ENCODE results near the gene SCARF1.

Gene SCARF1

DNA sequence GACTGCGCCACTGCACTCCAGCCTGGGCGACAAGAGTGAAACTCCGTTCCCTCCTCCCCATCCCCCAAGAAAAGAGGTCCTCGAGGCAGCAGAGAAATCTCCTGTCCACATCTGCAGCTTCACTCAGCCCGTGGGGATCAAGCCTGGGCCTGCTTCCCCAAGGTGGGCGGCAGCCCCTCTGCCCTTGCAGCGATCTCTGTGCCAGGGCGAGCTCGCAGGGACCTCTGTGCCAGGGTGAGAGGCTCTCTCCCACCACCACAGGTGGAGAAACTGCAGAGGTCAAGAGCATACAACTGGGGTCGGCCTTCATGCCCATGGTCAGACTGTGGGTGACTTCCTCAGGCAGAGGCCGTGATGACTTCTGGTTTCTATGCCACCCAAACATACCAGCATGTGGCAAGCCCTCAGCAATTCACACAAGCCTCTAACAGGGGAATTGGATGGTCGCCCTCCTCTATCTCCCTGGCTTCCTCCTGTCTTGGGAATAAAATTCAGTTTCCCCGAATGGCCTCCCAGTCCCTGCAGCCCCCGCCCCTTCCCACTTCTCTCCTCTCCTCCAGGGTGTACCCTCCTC lies 22.4 kb downstream of the SCARF1 start:
- no peaks in the 10 kb centered on the region for H3K4me1 ChIP-seq (ENCODE audit: control insufficient read depth, low read depth, low read length)
- no peak overlapping the region for H2BK120ac ChIP-seq (ENCODE audit: low read depth, low read length)
- no peak overlapping the region for H2AK5ac ChIP-seq (ENCODE audit: low read length)
- no peak overlapping the region for H3K4ac ChIP-seq (ENCODE audit: low read depth, low read length)
- H3K4me2 ChIP-seq (ENCODE audit: low read length), result no peak overlapping the region
- H4K8ac ChIP-seq (ENCODE audit: low read depth, low read length), result no peak overlapping the region
- H3K79me1 ChIP-seq (ENCODE audit: low read length), result no peaks in the 10 kb centered on the region
- no peak overlapping the region for H3K27ac ChIP-seq (ENCODE audit: low read depth, low read length)
- H3K9ac ChIP-seq (ENCODE audit: low read length), result no peak overlapping the region
- H3K36me3 ChIP-seq (ENCODE audit: control insufficient read depth, insufficient read depth, low read length), result no peaks in the 10 kb centered on the region
- no peak overlapping the region for H2BK5ac ChIP-seq (ENCODE audit: low read length)
- H3K27me3 ChIP-seq (ENCODE audit: insufficient read depth, low read length, poor library complexity), result no peaks in the 10 kb centered on the region
- H3K4me3 ChIP-seq (ENCODE audit: low read length), result no peak overlapping the region
- no CpG with 5 or more reads among the region's 14 CpGs for WGBS (ENCODE audit: extremely low coverage, insufficient coverage, low lambda C conversion rate)
- H4K5ac ChIP-seq (ENCODE audit: low read length), result no peak overlapping the region
- H3K18ac ChIP-seq (ENCODE audit: low read length), result no peak overlapping the region
- H2BK15ac ChIP-seq (replicated peaks; ENCODE audit: low read depth), result no peak overlapping the region
- no peak for DNase-seq
- no peaks in the 10 kb centered on the region for H3K79me2 ChIP-seq (ENCODE audit: control insufficient read depth, insufficient read depth, low read length)
- no peak overlapping the region for H3K56ac ChIP-seq (ENCODE audit: low read length)
- no peak overlapping the region for H3K23ac ChIP-seq (ENCODE audit: low read length)

- Histone ChIP-seq H3K4me3 (ENCODE audit: low read length) (no peak overlapping the region), H3K56ac (ENCODE audit: low read length) (no peak overlapping the region), H2BK120ac (ENCODE audit: low read depth, low read length) (no peak overlapping the region), H3K79me1 (ENCODE audit: low read length) (no peaks in the 10 kb centered on the region), H3K23ac (ENCODE audit: low read length) (no peak overlapping the region), H2BK15ac (replicated peaks; ENCODE audit: low read depth) (no peak overlapping the region), H3K79me2 (ENCODE audit: control insufficient read depth, insufficient read depth, low read length) (no peaks in the 10 kb centered on the region), H3K27me3 (ENCODE audit: insufficient read depth, low read length, poor library complexity) (no peaks in the 10 kb centered on the region), H3K4ac (ENCODE audit: low read depth, low read length) (no peak overlapping the region), H3K27ac (ENCODE audit: low read depth, low read length) (no peak overlapping the region), H3K4me1 (ENCODE audit: control insufficient read depth, low read depth, low read length) (no peaks in the 10 kb centered on the region), H3K9ac (ENCODE audit: low read length) (no peak overlapping the region), H2BK5ac (ENCODE audit: low read length) (no peak overlapping the region), H4K5ac (ENCODE audit: low read length) (no peak overlapping the region), H3K4me2 (ENCODE audit: low read length) (no peak overlapping the region), H4K8ac (ENCODE audit: low read depth, low read length) (no peak overlapping the region), H3K36me3 (ENCODE audit: control insufficient read depth, insufficient read depth, low read length) (no peaks in the 10 kb centered on the region), H3K18ac (ENCODE audit: low read length) (no peak overlapping the region), H2AK5ac (ENCODE audit: low read length) (no peak overlapping the region)
- no peak for DNase-seq
- no CpG with 5 or more reads among the region's 22 CpGs for WGBS (ENCODE audit: extremely low coverage, insufficient coverage, low lambda C conversion rate)
These were observed 24.1 kb downstream of the SCARF1 start for GRCh38 chr17:1621273-1621954.

GRCh38 chr17:1620486-1620885 lies 25.0 kb downstream of the SCARF1 start:
- Histone ChIP-seq H2BK120ac (ENCODE audit: low read depth, low read length) (no peak overlapping the region), H3K79me2 (ENCODE audit: control insufficient read depth, insufficient read depth, low read length) (no peaks in the 10 kb centered on the region), H2BK5ac (ENCODE audit: low read length) (no peak overlapping the region), H4K5ac (ENCODE audit: low read length) (no peak overlapping the region), H3K4ac (ENCODE audit: low read depth, low read length) (no peak overlapping the region), H2AK5ac (ENCODE audit: low read length) (no peak overlapping the region), H3K4me3 (ENCODE audit: low read length) (no peak overlapping the region), H3K27me3 (ENCODE audit: insufficient read depth, low read length, poor library complexity) (no peaks in the 10 kb centered on the region), H2BK15ac (replicated peaks; ENCODE audit: low read depth) (no peak overlapping the region), H3K79me1 (ENCODE audit: low read length) (no peaks in the 10 kb centered on the region), H3K23ac (ENCODE audit: low read length) (no peak overlapping the region), H4K8ac (ENCODE audit: low read depth, low read length) (no peak overlapping the region), H3K27ac (ENCODE audit: low read depth, low read length) (no peak overlapping the region), H3K56ac (ENCODE audit: low read length) (no peak overlapping the region), H3K4me1 (ENCODE audit: control insufficient read depth, low read depth, low read length) (no peaks in the 10 kb centered on the region), H3K9ac (ENCODE audit: low read length) (no peak overlapping the region), H3K4me2 (ENCODE audit: low read length) (no peak overlapping the region), H3K36me3 (ENCODE audit: control insufficient read depth, insufficient read depth, low read length) (no peaks in the 10 kb centered on the region), H3K18ac (ENCODE audit: low read length) (no peak overlapping the region)
- no CpG with 5 or more reads among the region's 13 CpGs for WGBS (ENCODE audit: extremely low coverage, insufficient coverage, low lambda C conversion rate)
- DNase-seq, result no peak

DNA sequence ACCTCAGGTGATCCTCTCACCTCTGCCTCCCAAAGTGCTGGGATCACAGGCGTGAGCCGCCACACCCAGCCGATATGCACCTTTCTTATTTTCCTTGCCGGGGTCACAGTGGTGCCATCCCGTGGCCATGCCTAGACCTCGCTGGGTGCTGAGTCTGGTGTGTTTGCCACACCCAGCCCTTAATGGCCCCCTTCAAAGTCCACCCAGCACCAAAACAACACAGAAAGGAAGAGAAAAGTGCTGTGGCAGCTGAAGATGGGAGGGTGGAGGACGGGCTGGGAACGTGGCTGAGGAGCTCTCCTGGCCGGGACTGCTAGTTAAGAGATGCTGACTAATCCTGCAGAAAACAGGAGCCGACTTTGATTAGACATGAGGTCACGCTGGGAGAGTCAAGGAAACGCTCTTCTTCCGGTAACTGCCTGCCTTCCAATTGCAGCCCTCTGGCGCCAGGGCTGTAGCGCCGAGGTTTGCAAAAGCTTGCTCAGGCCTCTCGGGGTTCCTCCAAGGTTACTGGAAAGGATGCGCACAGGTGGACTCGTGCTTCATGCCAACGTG lies 27.8 kb downstream of the SCARF1 start:
- Histone ChIP-seq H4K5ac (ENCODE audit: low read length) (no peak overlapping the region), H3K79me2 (ENCODE audit: control insufficient read depth, insufficient read depth, low read length) (no peaks in the 10 kb centered on the region), H2AK5ac (ENCODE audit: low read length) (no peak overlapping the region), H3K4ac (ENCODE audit: low read depth, low read length) (no peak overlapping the region), H2BK120ac (ENCODE audit: low read depth, low read length) (no peak overlapping the region), H3K4me1 (ENCODE audit: control insufficient read depth, low read depth, low read length) (no peaks in the 10 kb centered on the region), H4K8ac (ENCODE audit: low read depth, low read length) (no peak overlapping the region), H3K9ac (ENCODE audit: low read length) (no peak overlapping the region), H2BK5ac (ENCODE audit: low read length) (no peak overlapping the region), H3K23ac (ENCODE audit: low read length) (no peak overlapping the region), H3K27ac (ENCODE audit: low read depth, low read length) (no peak overlapping the region), H2BK15ac (replicated peaks; ENCODE audit: low read depth) (no peak overlapping the region), H3K4me2 (ENCODE audit: low read length) (no peak overlapping the region), H3K79me1 (ENCODE audit: low read length) (no peaks in the 10 kb centered on the region), H3K36me3 (ENCODE audit: control insufficient read depth, insufficient read depth, low read length) (no peaks in the 10 kb centered on the region), H3K4me3 (ENCODE audit: low read length) (no peak overlapping the region), H3K18ac (ENCODE audit: low read length) (no peak overlapping the region), H3K56ac (ENCODE audit: low read length) (no peak overlapping the region), H3K27me3 (ENCODE audit: insufficient read depth, low read length, poor library complexity) (no peaks in the 10 kb centered on the region)
- peak; percentile 31 for DNase-seq
- WGBS (ENCODE audit: extremely low coverage, insufficient coverage, low lambda C conversion rate), result no CpG with 5 or more reads among the region's 20 CpGs

DNA sequence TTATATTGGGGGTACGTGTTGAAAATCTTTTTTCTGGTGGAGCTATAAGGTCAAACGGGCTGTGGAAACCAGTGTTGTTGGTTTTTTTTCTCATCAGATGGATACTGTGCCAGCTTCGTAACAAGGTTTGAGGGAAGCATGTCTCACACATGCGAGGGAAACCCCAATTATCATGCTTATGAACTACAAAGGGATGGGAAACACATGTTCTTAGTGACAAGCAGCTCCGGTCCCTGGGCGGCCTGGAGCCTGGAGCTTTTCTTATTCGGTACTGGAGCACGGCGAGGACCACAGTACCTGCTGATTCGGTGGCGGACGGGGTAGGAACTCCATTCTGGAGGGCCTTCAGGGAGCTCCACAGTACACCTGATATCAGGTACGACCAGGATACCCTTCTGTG lies 29.4 kb downstream of the SCARF1 start:
- WGBS (ENCODE audit: extremely low coverage, insufficient coverage, low lambda C conversion rate), result no CpG with 5 or more reads among the region's 13 CpGs
- H3K36me3 ChIP-seq (ENCODE audit: control insufficient read depth, insufficient read depth, low read length), result no peaks in the 10 kb centered on the region
- H3K23ac ChIP-seq (ENCODE audit: low read length), result no peak overlapping the region
- no peak overlapping the region for H3K18ac ChIP-seq (ENCODE audit: low read length)
- no peak overlapping the region for H2BK120ac ChIP-seq (ENCODE audit: low read depth, low read length)
- H3K4me2 ChIP-seq (ENCODE audit: low read length), result no peak overlapping the region
- no peaks in the 10 kb centered on the region for H3K4me1 ChIP-seq (ENCODE audit: control insufficient read depth, low read depth, low read length)
- H3K79me1 ChIP-seq (ENCODE audit: low read length), result no peaks in the 10 kb centered on the region
- no peak overlapping the region for H3K27ac ChIP-seq (ENCODE audit: low read depth, low read length)
- no peak overlapping the region for H3K56ac ChIP-seq (ENCODE audit: low read length)
- H4K5ac ChIP-seq (ENCODE audit: low read length), result no peak overlapping the region
- no peak overlapping the region for H2BK5ac ChIP-seq (ENCODE audit: low read length)
- H3K79me2 ChIP-seq (ENCODE audit: control insufficient read depth, insufficient read depth, low read length), result no peaks in the 10 kb centered on the region
- H3K4ac ChIP-seq (ENCODE audit: low read depth, low read length), result no peak overlapping the region
- H3K9ac ChIP-seq (ENCODE audit: low read length), result no peak overlapping the region
- H3K4me3 ChIP-seq (ENCODE audit: low read length), result no peak overlapping the region
- H2AK5ac ChIP-seq (ENCODE audit: low read length), result no peak overlapping the region
- H4K8ac ChIP-seq (ENCODE audit: low read depth, low read length), result no peak overlapping the region
- H3K27me3 ChIP-seq (ENCODE audit: insufficient read depth, low read length, poor library complexity), result no peaks in the 10 kb centered on the region
- DNase-seq, result no peak
- no peak overlapping the region for H2BK15ac ChIP-seq (replicated peaks; ENCODE audit: low read depth)

All from mesendoderm (in vitro differentiated cells).